Adipocyte (in vitro differentiated cells): ENCODE measurements around the gene VAMP3.

ENCODE experiments used
- DNase-seq: peaks from one replicate; pipeline ENCODE4 v3.0.0-alpha.2; 2015; ENCODE audit warnings: low read depth
- H3K27me3 ChIP-seq: replicated peaks from 2 replicates; pipeline ENCODE4 v1.7.0; 2013; ENCODE audit warnings: mild to moderate bottlenecking, low read length, moderate library complexity; ENCODE audit not compliant: control insufficient read depth, insufficient read depth
- H3K36me3 ChIP-seq: 2 replicates; pipeline ENCODE4 v1.7.0; 2013; ENCODE audit warnings: low read length, mild to moderate bottlenecking, moderate library complexity; ENCODE audit not compliant: control insufficient read depth, insufficient read depth, severe bottlenecking
- H3K4me1 ChIP-seq: 2 replicates; pipeline ENCODE4 v1.7.0; 2013; ENCODE audit warnings: mild to moderate bottlenecking, low read length, moderate library complexity; ENCODE audit not compliant: control insufficient read depth, insufficient read depth
- H3K4me3 ChIP-seq: 2 replicates; pipeline ENCODE4 v1.7.0; 2013; ENCODE audit warnings: mild to moderate bottlenecking, low read length, moderate library complexity
- H3K9ac ChIP-seq: 2 replicates; pipeline ENCODE4 v1.7.0; 2013; ENCODE audit warnings: mild to moderate bottlenecking, low read length, moderate library complexity
- H3K9me3 ChIP-seq: 2 replicates; pipeline ENCODE4 v1.7.0; 2013; ENCODE audit warnings: mild to moderate bottlenecking, low read length, moderate library complexity; ENCODE audit not compliant: control insufficient read depth

Gene VAMP3

GRCh38 chr1:7770997-7771822 is at the start of gene VAMP3:
TSS of gene VAMP3 (plus strand) at chr1:7771296. CDS start at chr1:7771384, 88 bp downstream.
- no peaks in the 10 kb centered on the region for H3K27me3 ChIP-seq
- peak within 1 kb of the TSS; percentile 93 for H3K9ac ChIP-seq
- H3K4me3 ChIP-seq, result peak within 1 kb of the TSS; percentile 93
- peaks cover 25% of the 10 kb centered on the region for H3K36me3 ChIP-seq
- peaks cover 11% of the 10 kb centered on the region for H3K4me1 ChIP-seq
- no peaks in the 10 kb centered on the region for H3K9me3 ChIP-seq
- peak; percentile 91 for DNase-seq

GRCh38 chr1:7721940-7722669 is 49.0 kb upstream of the VAMP3 start:
- Histone ChIP-seq H3K9me3 (no peaks in the 10 kb centered on the region), H3K27me3 (peaks cover 58% of the 10 kb centered on the region), H3K9ac (no peak overlapping the region), H3K4me3 (no peak overlapping the region), H3K4me1 (no peaks in the 10 kb centered on the region), H3K36me3 (no peaks in the 10 kb centered on the region)
- no peak for DNase-seq

GRCh38 chr1:7722670-7723012 is 48.5 kb upstream of the VAMP3 start:
- peaks cover 55% of the 10 kb centered on the region for H3K27me3 ChIP-seq
- H3K36me3 ChIP-seq, result no peaks in the 10 kb centered on the region
- no peak overlapping the region for H3K4me3 ChIP-seq
- DNase-seq, result no peak
- no peaks in the 10 kb centered on the region for H3K4me1 ChIP-seq
- H3K9me3 ChIP-seq, result no peaks in the 10 kb centered on the region
- H3K9ac ChIP-seq, result no peak overlapping the region

- Histone ChIP-seq H3K9ac (no peak overlapping the region), H3K36me3 (no peaks in the 10 kb centered on the region), H3K4me1 (no peaks in the 10 kb centered on the region), H3K27me3 (peaks cover 36% of the 10 kb centered on the region), H3K4me3 (no peak overlapping the region), H3K9me3 (no peaks in the 10 kb centered on the region)
- no peak for DNase-seq
Observed at GRCh38 chr1:7726623-7727022, 44.5 kb upstream of the VAMP3 start.

- Histone ChIP-seq H3K4me3 (no peak overlapping the region), H3K4me1 (no peaks in the 10 kb centered on the region), H3K9ac (no peak overlapping the region), H3K27me3 (peaks cover 43% of the 10 kb centered on the region), H3K9me3 (no peaks in the 10 kb centered on the region), H3K36me3 (no peaks in the 10 kb centered on the region)
- DNase-seq, result no peak
Observed at GRCh38 chr1:7727809-7728471, 43.2 kb upstream of the VAMP3 start.

GRCh38 chr1:7729761-7730160 is 41.3 kb upstream of the VAMP3 start:
- H3K4me1 ChIP-seq, result no peaks in the 10 kb centered on the region
- no peak overlapping the region for H3K4me3 ChIP-seq
- no peak overlapping the region for H3K9ac ChIP-seq
- H3K36me3 ChIP-seq, result no peaks in the 10 kb centered on the region
- DNase-seq, result no peak
- peaks cover 48% of the 10 kb centered on the region for H3K27me3 ChIP-seq
- no peaks in the 10 kb centered on the region for H3K9me3 ChIP-seq

- Histone ChIP-seq H3K36me3 (no peaks in the 10 kb centered on the region), H3K4me3 (no peak overlapping the region), H3K9ac (no peak overlapping the region), H3K9me3 (no peaks in the 10 kb centered on the region), H3K4me1 (no peaks in the 10 kb centered on the region), H3K27me3 (peaks cover 36% of the 10 kb centered on the region)
- DNase-seq, result no peak
Observed at GRCh38 chr1:7732331-7732730, 38.8 kb upstream of the VAMP3 start.

- Histone ChIP-seq H3K4me1 (no peaks in the 10 kb centered on the region), H3K9ac (no peak overlapping the region), H3K27me3 (peaks cover 36% of the 10 kb centered on the region), H3K36me3 (no peaks in the 10 kb centered on the region), H3K9me3 (no peaks in the 10 kb centered on the region), H3K4me3 (no peak overlapping the region)
- DNase-seq, result no peak
Observed at GRCh38 chr1:7733276-7733675, 37.8 kb upstream of the VAMP3 start.

GRCh38 chr1:7738044-7738443 is 33.1 kb upstream of the VAMP3 start:
- Histone ChIP-seq H3K9ac (no peak overlapping the region), H3K36me3 (no peaks in the 10 kb centered on the region), H3K9me3 (no peaks in the 10 kb centered on the region), H3K4me3 (no peak overlapping the region), H3K4me1 (no peaks in the 10 kb centered on the region), H3K27me3 (peaks cover 17% of the 10 kb centered on the region)
- DNase-seq, result no peak

GRCh38 chr1:7743346-7743745 is 27.8 kb upstream of the VAMP3 start:
- DNase-seq, result peak; percentile 16
- Histone ChIP-seq H3K36me3 (no peaks in the 10 kb centered on the region), H3K27me3 (no peaks in the 10 kb centered on the region), H3K4me3 (no peak overlapping the region), H3K4me1 (no peaks in the 10 kb centered on the region), H3K9ac (no peak overlapping the region), H3K9me3 (no peaks in the 10 kb centered on the region)

- H3K36me3 ChIP-seq, result no peaks in the 10 kb centered on the region
- no peak overlapping the region for H3K4me3 ChIP-seq
- H3K9me3 ChIP-seq, result no peaks in the 10 kb centered on the region
- H3K27me3 ChIP-seq, result no peaks in the 10 kb centered on the region
- H3K4me1 ChIP-seq, result no peaks in the 10 kb centered on the region
- H3K9ac ChIP-seq, result no peak overlapping the region
- DNase-seq, result no peak
Observed at GRCh38 chr1:7744882-7745281, 26.2 kb upstream of the VAMP3 start.
